Measurements from ENCODE around the gene PRMT7.

The PRMT7 gene

DNA sequence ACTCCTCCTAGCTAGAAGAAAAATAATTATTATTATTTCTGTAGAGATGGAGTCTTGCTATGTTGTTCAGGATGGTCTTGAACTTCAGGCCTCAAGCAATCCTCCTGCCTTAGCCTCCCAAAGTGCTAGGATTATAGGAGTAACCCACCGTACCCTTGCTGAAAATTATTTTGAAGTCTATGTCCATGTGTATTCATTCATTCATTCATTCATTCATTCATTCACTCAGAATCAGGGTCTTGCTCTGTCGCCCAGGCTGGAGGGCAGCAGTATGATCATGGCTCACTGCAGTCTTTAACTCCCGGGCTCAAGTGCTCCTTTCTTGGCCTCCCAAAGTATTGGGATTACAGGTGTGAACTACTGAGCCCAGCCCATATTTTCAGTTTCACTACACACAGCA, 4.2 kb upstream of the PRMT7 start:
- no peak for ATAC-seq
- DNase-seq, result no peak

GRCh38 chr16:68309799-68310198, 1.0 kb upstream of the PRMT7 start:
- DNase-seq, result no peak
- no peak for ATAC-seq

- DNase-seq, result no peak
These were observed 414 bp upstream of the PRMT7 start for GRCh38 chr16:68310437-68310773.

DNA sequence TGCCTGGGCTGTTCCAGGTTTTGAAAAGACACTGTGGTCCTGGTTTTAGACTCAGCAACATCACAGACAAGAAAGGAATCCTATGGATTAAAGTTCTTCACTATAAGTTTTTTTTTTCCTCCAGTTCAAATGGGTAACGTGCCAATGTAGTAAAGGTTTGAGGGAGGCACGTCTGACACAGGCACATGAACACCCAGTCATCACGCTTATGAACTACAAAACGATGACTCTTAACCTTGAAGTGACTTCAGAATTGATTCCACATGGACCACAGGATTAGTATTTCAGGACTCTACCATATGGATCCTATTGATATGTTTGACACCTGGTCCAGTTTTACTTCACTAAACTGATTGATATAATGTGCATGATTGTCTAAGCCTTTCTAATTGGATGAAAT, 2.3 kb downstream of the PRMT7 start:
- ATAC-seq, result no peak
- no peak for DNase-seq

More at GRCh38 chr16:68310437-68310773, 414 bp upstream of the PRMT7 start:
- ATAC-seq, result no peak

DNA sequence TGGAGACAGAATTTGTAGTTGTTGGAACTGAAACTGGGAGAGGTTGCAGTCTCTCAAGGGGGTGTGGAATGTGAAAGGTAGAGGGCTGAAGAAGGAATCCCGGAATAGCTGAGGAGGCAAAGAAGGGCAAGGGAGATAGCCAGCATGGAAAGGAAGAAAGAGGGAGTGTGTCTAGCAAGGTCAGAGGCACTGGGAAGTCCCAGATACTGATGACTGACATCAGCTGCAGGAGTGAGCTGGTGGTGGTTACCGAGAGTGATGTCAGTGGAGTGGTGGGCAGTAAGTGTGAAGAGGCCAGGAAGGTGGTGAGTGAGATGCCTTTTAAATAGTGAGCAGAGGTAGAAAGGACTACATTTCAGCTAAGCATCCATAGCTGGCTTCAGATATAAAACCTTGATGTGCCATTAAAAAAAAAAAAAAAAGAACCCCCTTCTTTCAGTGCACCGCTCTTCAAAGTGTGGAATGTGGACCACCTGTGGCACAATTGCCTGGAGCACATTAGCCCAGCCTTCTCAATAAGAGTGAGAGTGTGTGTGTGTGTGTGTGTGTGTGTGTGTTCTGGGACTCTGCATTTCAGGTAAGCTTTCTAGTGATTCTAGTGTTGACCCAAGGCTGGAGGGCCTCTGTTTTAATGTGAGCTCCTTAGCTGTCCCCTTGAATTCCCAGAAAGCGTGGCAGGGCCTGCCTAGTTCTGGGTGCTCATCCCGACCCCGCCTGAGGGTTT, 8.5 kb downstream of the PRMT7 start:
- DNase-seq (peak; percentile 70), ATAC-seq (peak; percentile 100)

- DNase-seq (no peak), ATAC-seq (no peak)
These were observed 13.5 kb downstream of the PRMT7 start for GRCh38 chr16:68324336-68324735.

DNA sequence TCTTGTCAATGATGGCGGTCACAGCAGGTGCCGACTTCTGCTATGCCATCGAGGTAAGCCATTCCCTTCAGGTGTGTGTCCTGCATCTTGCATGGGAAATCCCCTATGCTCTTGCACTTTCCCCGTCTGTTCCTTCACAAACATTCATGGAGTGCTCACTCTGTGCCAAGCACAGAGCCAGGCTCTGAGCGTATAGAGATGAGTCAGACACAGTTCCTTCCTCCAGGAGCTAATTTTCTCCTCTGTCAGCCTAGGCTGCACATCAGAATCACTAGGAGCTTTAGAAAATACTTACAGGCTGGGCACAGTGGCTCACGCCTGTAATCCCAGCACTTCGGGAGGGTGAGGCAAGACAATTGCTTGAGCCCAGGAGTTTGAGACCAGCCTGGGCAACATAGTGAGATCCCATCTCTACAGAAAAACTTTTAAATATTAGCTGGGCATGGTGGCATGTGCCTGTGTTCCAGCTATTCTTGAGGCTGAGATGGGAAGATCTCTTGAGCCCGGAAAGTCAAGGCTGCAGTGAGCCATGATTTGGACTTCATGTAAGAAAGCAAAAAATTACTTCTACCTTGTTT, 14.1 kb downstream of the PRMT7 start:
- ATAC-seq, result no peak
- DNase-seq, result no peak

DNA sequence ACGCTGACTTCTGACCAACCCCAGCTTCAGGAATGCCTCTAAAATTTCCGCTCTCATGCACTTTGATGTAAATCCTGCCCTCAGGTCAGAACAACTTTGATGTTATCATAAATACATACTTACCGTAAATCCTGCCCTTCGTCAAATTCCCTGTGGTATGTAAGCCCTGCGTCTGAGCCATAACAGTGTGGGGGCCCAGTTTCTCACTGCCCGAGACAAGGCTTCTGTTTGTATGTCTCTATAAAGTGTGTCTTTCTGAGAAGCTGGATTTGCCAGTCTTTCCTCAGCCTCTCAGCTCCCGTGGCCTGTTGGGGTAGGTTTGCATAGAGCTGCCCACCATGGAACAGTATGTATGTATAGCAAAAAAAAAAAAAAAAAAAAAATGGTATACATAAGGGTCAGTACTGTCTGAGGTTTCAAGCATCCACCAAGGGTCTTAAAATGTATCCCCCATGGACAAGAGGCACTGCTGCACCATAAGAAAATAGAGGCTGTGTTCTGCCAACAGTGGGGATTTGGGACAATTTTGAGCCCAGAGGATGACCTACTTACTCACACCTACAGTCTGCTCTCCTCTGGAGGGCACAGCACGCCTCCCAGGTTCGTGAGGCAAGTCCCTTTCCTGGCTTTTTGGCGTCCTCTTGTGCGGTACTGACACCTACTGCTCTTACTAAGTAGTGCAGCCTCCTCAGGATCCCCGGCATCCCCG, 17.5 kb downstream of the PRMT7 start:
- DNase-seq (peak; percentile 78), ATAC-seq (peak; percentile 98)

DNA sequence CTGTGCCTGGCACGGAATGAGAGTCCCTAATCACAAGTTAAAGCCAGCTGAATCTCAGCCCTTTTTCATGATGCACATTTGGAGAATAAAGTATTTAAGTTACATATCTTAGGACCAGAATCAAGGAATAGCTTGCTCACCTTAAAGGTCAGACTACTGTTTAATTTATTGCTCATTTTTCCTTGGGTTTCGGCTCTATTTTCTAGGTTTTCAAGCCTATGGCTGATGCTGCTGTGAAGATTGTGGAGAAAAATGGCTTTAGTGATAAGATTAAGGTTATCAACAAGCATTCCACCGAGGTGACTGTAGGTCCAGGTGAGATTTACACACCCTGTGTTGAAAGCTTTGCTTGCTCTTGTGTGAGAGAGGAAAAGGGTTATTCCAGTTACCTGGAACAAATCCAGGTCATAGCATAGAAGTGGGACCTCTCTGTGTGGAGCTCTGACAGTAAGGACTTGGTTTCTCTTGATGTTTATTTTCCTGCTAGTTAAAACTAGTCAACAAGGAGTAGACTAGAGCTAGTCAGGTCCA, 18.1 kb downstream of the PRMT7 start:
- ATAC-seq (no peak), DNase-seq (no peak)

DNA sequence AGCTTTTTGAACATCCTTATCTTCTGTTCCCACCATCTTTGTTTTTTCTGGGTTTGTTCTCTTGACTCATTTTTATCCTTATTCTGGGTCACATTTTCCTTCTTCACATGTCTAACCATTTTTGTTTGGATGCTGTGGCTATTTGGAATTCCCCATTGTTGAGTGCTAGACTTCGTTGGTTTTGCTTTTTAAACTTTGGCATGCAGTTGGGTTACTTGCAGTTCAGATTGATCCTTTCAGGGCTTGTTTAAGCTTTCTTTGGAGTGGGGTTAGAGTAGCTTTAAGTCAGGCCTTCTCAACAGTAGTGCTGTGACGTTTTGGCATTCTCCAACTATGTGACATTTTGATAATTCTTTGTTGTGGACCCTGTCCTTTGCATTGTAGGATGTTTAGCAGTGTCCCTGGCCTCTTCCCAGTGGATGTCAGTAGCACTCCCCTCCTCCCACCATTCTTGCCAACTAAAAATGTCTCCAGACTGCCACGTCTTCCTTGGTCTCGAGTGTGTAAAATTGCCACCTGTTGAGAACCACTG, 21.1 kb downstream of the PRMT7 start:
- DNase-seq, result no peak
- ATAC-seq, result no peak

- no peak for DNase-seq
- ATAC-seq, result no peak
These were observed 21.7 kb downstream of the PRMT7 start for GRCh38 chr16:68332411-68333121.

DNA sequence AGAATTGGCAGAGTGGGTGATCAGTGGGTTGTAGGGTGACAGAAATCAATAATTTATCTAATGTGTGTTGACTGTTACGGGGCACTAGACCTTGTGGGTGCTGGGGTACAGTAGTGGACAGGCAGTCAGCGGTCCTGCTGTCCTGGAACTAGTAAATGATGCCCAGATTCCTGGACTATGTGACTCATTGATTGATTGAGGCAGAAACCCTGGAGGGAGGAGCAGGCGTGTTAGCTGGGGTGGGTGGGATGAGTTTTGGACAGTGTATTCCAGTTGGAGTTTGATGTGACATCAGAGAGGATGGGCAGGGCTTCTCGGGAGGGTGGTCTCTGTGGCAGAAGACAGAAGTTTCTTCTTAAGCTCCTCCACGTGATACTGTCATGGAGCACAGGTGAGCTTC, 24.4 kb downstream of the PRMT7 start:
- ATAC-seq, result no peak
- DNase-seq, result no peak

- ATAC-seq (no peak), DNase-seq (no peak)
These were observed 27.7 kb downstream of the PRMT7 start for GRCh38 chr16:68338326-68339119.

DNA sequence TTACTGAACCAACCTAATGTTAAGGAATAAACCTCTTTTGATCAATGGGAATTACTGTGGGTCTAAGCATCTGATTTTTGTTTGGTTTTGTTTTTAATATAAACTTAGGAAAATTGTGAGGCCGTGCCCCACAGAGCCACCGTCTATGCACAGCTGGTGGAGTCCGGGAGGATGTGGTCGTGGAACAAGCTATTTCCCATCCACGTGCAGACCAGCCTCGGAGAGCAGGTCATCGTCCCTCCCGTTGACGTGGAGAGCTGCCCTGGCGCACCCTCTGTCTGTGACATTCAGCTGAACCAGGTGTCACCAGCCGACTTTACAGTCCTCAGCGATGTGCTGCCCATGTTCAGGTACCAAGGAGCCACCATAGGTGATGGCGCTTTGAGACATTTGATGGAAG, 28.4 kb downstream of the PRMT7 start:
- DNase-seq (no peak), ATAC-seq (no peak)

- DNase-seq, result no peak
- ATAC-seq, result no peak
These were observed 31.8 kb downstream of the PRMT7 start for GRCh38 chr16:68342620-68343019.

DNA sequence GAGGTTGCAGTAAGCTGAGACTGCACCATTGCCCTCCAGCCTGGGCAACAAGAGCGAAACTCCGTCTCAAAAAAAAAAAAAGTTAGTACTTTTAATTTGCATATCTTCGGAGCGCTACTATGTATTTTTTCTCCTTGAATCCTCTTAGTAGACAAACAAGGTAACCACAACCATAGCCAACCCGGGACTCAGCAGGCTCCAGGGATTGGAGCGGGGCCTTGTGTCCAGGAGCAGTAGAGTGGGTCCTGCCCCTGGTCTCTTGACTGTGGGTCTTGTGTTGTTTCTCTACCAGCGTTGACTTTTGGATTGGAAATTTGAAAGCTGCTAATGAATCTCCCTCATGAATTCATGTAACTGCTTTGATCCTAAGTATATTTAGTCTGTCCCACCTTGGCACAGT, 32.3 kb downstream of the PRMT7 start:
- DNase-seq, result no peak
- ATAC-seq, result no peak

DNA sequence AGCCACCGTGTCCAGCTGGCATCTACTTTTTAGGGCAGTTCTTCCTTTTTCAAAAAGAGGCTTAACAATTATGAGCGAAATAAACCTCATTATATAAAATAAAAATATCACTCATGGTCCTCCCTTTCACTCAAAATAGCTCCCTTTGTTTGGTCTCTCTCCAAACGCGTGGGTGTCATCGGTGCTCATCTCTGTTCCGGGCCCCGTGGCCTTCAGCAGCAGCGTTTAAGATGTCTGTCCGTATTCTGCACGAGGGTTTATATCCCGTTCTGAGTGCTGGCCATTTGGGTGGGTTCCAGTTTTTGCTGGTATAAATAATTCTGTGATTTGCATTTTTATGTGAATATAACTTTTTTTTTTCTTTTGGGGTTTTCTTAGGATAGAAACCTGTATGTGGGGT, 33.4 kb downstream of the PRMT7 start:
- ATAC-seq (no peak), DNase-seq (no peak)

DNA sequence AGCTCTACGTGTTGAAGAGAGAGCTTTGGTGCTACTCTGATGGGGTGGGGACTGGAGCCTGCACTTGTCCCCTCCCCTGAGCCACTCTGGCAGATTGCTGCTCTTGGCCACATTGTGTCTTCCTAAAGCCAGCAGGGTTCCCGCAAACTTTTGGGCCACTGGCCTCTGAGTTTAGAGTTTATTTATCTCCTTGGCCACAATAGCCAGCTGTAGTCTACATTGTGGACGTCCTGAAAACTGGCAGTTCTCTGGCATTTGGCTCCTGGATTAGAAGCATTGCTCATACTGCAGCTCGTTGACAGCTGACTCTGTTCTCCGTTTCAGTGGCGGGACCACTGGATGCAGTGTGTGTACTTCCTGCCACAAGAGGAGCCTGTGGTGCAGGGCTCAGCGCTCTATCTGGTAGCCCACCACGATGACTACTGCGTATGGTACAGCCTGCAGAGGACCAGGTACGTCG, 34.6 kb downstream of the PRMT7 start:
- DNase-seq (peak; percentile 41), ATAC-seq (peak; percentile 81)

DNA sequence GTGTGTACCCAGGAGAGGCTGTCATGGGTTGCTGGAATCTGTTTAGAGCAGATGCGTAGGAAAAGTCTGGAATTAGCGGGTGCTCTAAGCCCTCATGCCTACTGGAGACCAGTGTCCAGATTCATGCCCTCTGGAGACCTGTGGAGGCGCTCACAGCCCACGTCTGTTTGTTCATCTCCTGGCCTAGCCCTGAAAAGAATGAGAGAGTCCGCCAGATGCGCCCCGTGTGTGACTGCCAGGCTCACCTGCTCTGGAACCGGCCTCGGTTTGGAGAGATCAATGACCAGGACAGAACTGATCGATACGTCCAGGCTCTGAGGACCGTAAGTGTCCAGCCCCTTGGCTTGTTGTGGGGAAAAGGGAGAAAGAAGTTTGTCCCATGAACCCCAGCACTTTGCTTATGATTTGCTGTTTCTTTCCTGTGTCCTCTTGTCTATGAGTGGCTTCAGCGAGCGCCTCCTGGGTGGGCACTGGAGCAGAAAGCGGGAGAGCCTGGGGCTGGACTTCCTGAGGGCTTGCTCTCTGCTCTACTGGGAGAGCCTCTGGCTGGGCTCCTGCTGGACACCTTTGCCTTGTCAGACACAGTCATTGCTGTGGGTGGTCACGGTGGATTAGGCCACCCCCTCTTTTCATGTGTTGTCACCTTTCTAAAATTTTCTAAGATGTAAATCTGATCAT, 35.3 kb downstream of the PRMT7 start:
- ATAC-seq (no peak), DNase-seq (no peak)

DNA sequence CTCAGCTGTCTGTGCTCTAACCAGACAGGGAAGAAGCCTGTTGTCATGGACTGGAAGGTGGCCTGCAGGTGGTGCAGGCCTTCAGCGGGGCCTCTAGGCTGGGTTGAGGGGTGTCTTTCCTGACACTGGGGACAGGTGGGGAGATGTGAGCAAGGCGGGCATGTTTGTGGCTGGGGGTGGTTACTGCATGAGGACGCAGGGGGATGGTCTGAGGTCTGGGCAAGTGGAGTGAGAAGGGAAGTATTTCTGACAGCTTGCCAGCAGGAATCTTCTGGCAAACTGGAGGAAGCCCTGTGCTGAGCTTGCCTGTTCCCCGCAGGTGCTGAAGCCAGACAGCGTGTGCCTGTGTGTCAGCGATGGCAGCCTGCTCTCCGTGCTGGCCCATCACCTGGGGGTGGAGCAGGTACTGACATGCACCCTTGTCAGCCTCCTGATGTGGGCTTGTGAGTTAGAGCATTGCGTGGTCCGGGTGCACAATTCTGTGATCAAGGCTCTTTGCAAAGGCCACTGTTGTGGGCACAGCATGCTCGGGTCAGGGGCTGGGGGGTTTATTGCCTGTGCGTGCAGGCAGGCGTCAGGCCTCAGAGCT, 36.2 kb downstream of the PRMT7 start:
- ATAC-seq (no peak), DNase-seq (no peak)

GRCh38 chr16:68347605-68348004, 36.8 kb downstream of the PRMT7 start:
- ATAC-seq (no peak), DNase-seq (no peak)
